NB4 (cell line): ENCODE measurements around the gene SPEN.

ENCODE experiments used
- MYC ChIP-seq: IDR thresholded peaks from 2 replicates; pipeline ENCODE4 v1.6.1; 2011; ENCODE audit warnings: low read depth, low read length
- POLR2A ChIP-seq: IDR thresholded peaks from 2 replicates; pipeline ENCODE4 v1.6.1; 2011; ENCODE audit warnings: mild to moderate bottlenecking; ENCODE audit not compliant: insufficient read length; ENCODE audit errors: extremely low read depth
- TF ChIP-seq, protein P1 (sequence below): IDR thresholded peaks from one replicate; pipeline ENCODE4 v1.5.1; 2012; ENCODE audit warnings: low read depth, low read length
- TF ChIP-seq, protein P2 (sequence below): IDR thresholded peaks from 2 replicates; pipeline ENCODE4 v1.6.1; 2011; ENCODE audit warnings: low read depth, low read length

DNA sequence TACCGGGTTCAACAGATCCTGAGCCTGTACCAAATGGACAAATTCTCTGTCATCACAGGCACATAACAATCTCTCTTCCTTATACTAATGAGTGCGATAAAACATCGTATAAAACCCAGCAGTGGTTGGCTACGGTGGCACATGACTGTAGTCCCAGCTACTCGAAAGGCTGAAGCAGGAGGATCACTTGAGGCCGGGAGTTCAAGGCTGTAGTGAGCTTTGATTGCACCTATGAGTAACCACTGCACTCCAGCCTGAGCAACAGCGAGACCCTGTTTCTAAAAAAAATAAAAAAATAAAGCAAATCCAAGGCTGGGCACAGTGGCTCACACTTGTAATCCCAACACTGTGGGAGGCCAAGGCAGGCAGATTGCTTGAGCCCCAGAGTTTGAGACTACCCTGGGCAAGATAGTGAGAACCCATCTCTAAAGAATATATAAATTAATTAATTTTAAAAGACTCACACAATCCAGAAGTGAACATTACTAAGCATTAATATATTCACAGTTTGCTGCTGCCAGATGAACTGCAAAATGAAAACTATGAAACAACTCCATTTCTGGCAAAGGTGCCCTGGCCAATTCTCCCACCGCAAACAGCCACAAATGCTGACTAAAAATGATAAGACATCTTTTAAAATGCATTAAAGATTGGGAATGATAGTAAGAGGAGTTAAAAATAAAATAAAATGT lies 115.3 kb downstream of the SPEN start:
- TF ChIP-seq, protein P1, sequence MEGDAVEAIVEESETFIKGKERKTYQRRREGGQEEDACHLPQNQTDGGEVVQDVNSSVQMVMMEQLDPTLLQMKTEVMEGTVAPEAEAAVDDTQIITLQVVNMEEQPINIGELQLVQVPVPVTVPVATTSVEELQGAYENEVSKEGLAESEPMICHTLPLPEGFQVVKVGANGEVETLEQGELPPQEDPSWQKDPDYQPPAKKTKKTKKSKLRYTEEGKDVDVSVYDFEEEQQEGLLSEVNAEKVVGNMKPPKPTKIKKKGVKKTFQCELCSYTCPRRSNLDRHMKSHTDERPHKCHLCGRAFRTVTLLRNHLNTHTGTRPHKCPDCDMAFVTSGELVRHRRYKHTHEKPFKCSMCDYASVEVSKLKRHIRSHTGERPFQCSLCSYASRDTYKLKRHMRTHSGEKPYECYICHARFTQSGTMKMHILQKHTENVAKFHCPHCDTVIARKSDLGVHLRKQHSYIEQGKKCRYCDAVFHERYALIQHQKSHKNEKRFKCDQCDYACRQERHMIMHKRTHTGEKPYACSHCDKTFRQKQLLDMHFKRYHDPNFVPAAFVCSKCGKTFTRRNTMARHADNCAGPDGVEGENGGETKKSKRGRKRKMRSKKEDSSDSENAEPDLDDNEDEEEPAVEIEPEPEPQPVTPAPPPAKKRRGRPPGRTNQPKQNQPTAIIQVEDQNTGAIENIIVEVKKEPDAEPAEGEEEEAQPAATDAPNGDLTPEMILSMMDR, result no peak
- TF ChIP-seq MYC (no peak), POLR2A (no peak)
- TF ChIP-seq, protein P2, sequence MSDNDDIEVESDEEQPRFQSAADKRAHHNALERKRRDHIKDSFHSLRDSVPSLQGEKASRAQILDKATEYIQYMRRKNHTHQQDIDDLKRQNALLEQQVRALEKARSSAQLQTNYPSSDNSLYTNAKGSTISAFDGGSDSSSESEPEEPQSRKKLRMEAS, result no peak
